HepG2 (cell line): ENCODE measurements around the gene CACNA1G. TPM values are rescaled to one million over a fixed set of nuclear protein-coding genes. Genes with fewer than 3 reads are reported as not detected.
A peak's percentile ranks its signal among the peaks of the same experiment; 100 is the strongest.

Experiments used
- AKNA ChIP-seq: sonication (generic); formaldehyde crosslinking; IDR thresholded peaks from 2 replicates; pipeline ENCODE4 v1.4.0; 2020; ENCODE audit warnings: missing genetic modification reagents, borderline replicate concordance
- CBX2 ChIP-seq, 2 experiments: fragments of 200-600 bp in 1 of 2; sonication (generic); formaldehyde crosslinking in 1 of 2; IDR thresholded peaks; 2 replicates each; pipeline versions ENCODE4 v1.7.0 to v1.8.1; 2018 to 2022; ENCODE audit warnings: low read depth in 2 of 2, low read length in 1 of 2, mild to moderate bottlenecking in 1 of 2, missing genetic modification reagents in 1 of 2
- CEBPZ ChIP-seq: IDR thresholded peaks from 2 replicates; pipeline ENCODE4 v1.6.1; 2012; ENCODE audit warnings: low read length, improper control_type of control experiment
- ELF4 ChIP-seq: sonication (generic); formaldehyde crosslinking; IDR thresholded peaks from 2 replicates; pipeline ENCODE4 v1.5.0; 2020; ENCODE audit warnings: missing genetic modification reagents, mild to moderate bottlenecking, moderate library complexity, borderline replicate concordance
- FOXC1 ChIP-seq: sonication (generic); formaldehyde crosslinking; IDR thresholded peaks from 2 replicates; pipeline ENCODE4 v1.8.0; 2022; ENCODE audit warnings: mild to moderate bottlenecking, missing genetic modification reagents, borderline replicate concordance
- IKZF1 ChIP-seq: fragments of 450-650 bp; IDR thresholded peaks from 2 replicates; pipeline ENCODE4 v1.7.1; 2016
- KDM6A ChIP-seq: IDR thresholded peaks from 2 replicates; pipeline ENCODE4 v1.6.1; 2016; ENCODE audit warnings: low read depth
- MAFK ChIP-seq, 2 experiments: IDR thresholded peaks in 1 of 2; conservative IDR thresholded peaks in 1 of 2; 2 replicates each; pipeline ENCODE4 v1.6.1; 2011; ENCODE audit warnings: improper control_type of control experiment in 2 of 2, low read length in 2 of 2
- MYNN ChIP-seq: sonication (generic); formaldehyde crosslinking; IDR thresholded peaks from 2 replicates; pipeline ENCODE4 v1.4.0; 2020; ENCODE audit warnings: mild to moderate bottlenecking, low read depth, missing genetic modification reagents
- POLR2AphosphoS5 ChIP-seq: IDR thresholded peaks from 2 replicates; pipeline ENCODE4 v1.6.1; 2012; ENCODE audit warnings: low read depth, low read length
- SMAD9 ChIP-seq: sonication (generic); formaldehyde crosslinking; IDR thresholded peaks from 2 replicates; pipeline ENCODE4 v1.5.1; 2020; ENCODE audit warnings: mild to moderate bottlenecking, missing genetic modification reagents
- THAP11 ChIP-seq: IDR thresholded peaks from 2 replicates; pipeline ENCODE4 v1.6.1; 2016; ENCODE audit warnings: missing biosample characterization, missing genetic modification reagents
- ZEB1 ChIP-seq: IDR thresholded peaks from 2 replicates; pipeline ENCODE4 v1.6.1; 2012; ENCODE audit warnings: mild to moderate bottlenecking, low read depth, inconsistent platforms; ENCODE audit not compliant: insufficient replicate concordance
- ZNF251 ChIP-seq: sonication (generic); formaldehyde crosslinking; IDR thresholded peaks from 2 replicates; pipeline ENCODE4 v1.9.0; 2021; ENCODE audit warnings: mild to moderate bottlenecking, missing genetic modification reagents
- ZNF253 ChIP-seq: sonication (generic); formaldehyde crosslinking; IDR thresholded peaks from 2 replicates; pipeline ENCODE4 v1.8.0; 2022; ENCODE audit warnings: mild to moderate bottlenecking, missing genetic modification reagents, borderline replicate concordance
- ZNF263 ChIP-seq: sonication (generic); formaldehyde crosslinking; IDR thresholded peaks from 2 replicates; pipeline ENCODE4 v1.4.0; 2020; ENCODE audit warnings: missing genetic modification reagents
- ZNF644 ChIP-seq: IDR thresholded peaks from 2 replicates; pipeline ENCODE4 v1.6.1; 2016; ENCODE audit warnings: low read depth
- polyA plus RNA-seq, 8 experiments: library from polyadenylated mRNA; depleted of rRNA in 3 of 8; stranded (reverse) in 7 of 8; unstranded in 1 of 8; fragments of >200 nt; fragmentation: Illumina TruSeq in 4 of 8; extraction: Trizol in 4 of 8; gene quantifications; 2 replicates each; pipeline versions ENCODE4 v1.2.1 to v1.2.3, GENCODE V29; 2011 to 2016; ENCODE audit warnings: low read depth in 4 of 8, missing spikeins in 1 of 8, mixed read lengths in 1 of 8; ENCODE audit not compliant: insufficient read depth in 1 of 8
- total RNA-seq, 5 experiments: library from RNA; depleted of rRNA; stranded (reverse); fragments of >200 nt; fragmentation: Illumina TruSeq; extraction: Trizol; gene quantifications; 2 replicates each; pipeline ENCODE4 v1.2.3, GENCODE V29; 2016; ENCODE audit warnings: low read depth in 1 of 5
- TF ChIP-seq, protein P1 (sequence below): fragments of 450-650 bp; IDR thresholded peaks from 2 replicates; pipeline ENCODE4 v1.6.1; 2016

CACNA1G gene
- total and polyA plus RNA-seq, 2 of the 13 experiments (the other 11 are each of a cell fraction or from before 2014, with no cell fraction given), result 0.02 TPM; not detected in 1

- no peak for TF ChIP-seq CEBPZ
- TF ChIP-seq ZNF263 (CRISPR knock-in tag), result no peak
- TF ChIP-seq ZNF253 (CRISPR knock-in tag), result no peak
- TF ChIP-seq ZNF644 (CRISPR knock-in tag), result peak; percentile 30; the same call in 1 of the 2 replicates
- TF ChIP-seq ZEB1, result no peak
- TF ChIP-seq ELF4 (CRISPR knock-in tag), result no peak
- no peak for TF ChIP-seq ZNF251 (CRISPR knock-in tag)
- TF ChIP-seq POLR2AphosphoS5, result no peak
- TF ChIP-seq SMAD9 (CRISPR knock-in tag), result no peak
- TF ChIP-seq AKNA (CRISPR knock-in tag), result no peak
- no peak for TF ChIP-seq FOXC1 (CRISPR knock-in tag)
- TF ChIP-seq KDM6A (CRISPR knock-in tag), result no peak
- no peak for TF ChIP-seq MAFK (conservative IDR thresholded peaks at IDR 0.05 in 1 of 2, IDR thresholded peaks at IDR 0.05 in 1 of 2; ENCODE audit: low read length in 2 of 2)
- no peak for TF ChIP-seq IKZF1
- TF ChIP-seq, protein P1, sequence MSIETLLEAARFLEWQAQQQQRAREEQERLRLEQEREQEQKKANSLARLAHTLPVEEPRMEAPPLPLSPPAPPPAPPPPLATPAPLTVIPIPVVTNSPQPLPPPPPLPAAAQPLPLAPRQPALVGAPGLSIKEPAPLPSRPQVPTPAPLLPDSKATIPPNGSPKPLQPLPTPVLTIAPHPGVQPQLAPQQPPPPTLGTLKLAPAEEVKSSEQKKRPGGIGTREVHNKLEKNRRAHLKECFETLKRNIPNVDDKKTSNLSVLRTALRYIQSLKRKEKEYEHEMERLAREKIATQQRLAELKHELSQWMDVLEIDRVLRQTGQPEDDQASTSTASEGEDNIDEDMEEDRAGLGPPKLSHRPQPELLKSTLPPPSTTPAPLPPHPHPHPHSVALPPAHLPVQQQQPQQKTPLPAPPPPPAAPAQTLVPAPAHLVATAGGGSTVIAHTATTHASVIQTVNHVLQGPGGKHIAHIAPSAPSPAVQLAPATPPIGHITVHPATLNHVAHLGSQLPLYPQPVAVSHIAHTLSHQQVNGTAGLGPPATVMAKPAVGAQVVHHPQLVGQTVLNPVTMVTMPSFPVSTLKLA, result no peak
- no peak for TF ChIP-seq THAP11 (CRISPR knock-in tag)
- no peak for TF ChIP-seq MYNN
- no peak for TF ChIP-seq CBX2 (IDR thresholded peaks at IDR 0.05; ENCODE audit: low read depth, low read length)
- TF ChIP-seq CBX2 (CRISPR knock-in tag; IDR thresholded peaks at IDR 0.05; ENCODE audit: low read depth), result no peak
Measured at GRCh38 chr17:50642722-50643656, 82.5 kb downstream of the CACNA1G start (continued).
